ENCODE results near the gene ITGAX.

DNA sequence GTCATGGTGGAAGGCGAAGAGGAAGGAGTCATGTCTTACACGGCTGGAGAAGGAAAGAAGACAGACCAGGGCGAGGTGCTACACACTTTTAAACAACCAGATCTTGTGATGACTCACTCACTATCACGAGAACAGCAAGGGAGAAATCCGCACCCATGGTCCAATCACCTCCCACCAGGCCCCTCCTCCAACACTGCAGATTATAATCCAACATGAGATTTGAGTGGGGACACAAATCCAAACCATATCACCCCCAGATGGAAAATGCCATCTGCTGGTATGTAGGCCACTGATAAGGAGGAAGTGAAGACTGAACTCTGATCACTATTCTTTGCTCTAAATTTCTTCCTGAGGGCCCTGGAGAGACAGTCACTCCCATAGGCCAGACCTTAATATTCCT is 7.5 kb upstream of the ITGAX start:
- TF ChIP-seq, protein P1, sequence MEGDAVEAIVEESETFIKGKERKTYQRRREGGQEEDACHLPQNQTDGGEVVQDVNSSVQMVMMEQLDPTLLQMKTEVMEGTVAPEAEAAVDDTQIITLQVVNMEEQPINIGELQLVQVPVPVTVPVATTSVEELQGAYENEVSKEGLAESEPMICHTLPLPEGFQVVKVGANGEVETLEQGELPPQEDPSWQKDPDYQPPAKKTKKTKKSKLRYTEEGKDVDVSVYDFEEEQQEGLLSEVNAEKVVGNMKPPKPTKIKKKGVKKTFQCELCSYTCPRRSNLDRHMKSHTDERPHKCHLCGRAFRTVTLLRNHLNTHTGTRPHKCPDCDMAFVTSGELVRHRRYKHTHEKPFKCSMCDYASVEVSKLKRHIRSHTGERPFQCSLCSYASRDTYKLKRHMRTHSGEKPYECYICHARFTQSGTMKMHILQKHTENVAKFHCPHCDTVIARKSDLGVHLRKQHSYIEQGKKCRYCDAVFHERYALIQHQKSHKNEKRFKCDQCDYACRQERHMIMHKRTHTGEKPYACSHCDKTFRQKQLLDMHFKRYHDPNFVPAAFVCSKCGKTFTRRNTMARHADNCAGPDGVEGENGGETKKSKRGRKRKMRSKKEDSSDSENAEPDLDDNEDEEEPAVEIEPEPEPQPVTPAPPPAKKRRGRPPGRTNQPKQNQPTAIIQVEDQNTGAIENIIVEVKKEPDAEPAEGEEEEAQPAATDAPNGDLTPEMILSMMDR (IDR thresholded peaks at IDR 0.05) = no peak
- no peak for TF ChIP-seq POLR2A (IDR thresholded peaks at IDR 0.05)
